ENCODE results near the gene NAP1L1.
A peak's percentile ranks its signal among the peaks of the same experiment; 100 is the strongest.

Gene NAP1L1

DNA sequence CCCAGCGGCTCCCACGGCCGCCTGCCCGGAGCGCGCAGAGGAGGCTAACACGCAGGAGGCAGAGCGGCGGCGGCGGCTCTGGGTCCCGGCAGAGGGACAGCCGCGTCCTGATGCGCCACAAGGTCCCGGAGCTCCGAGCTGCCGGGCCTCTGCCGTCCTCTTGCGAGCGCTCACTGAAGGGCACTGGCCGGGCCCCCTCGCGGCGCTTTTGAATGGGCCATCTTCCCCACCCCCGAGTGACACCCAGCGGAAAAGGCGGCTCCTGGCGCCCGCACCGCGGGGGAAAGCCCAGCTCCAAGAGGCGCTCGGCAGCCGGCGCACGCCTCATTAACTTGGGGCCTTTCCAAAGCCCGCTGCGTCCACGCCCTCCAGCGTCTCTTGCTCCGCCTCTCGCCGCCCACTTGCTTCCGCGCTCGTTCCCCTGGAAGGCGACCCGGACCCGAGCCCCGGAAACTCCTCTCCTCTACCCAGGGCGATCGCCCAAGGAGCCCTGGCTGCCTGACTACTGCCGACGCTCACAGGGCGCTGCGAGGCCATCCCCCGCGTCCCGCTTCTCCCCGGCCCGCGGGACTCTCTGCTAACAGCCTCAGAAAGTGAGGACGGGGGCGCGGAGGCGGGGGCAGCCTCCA, 53.0 kb downstream of the NAP1L1 start, which contains the start of gene PHLDA1:
Gene PHLDA1 (minus strand): TSS at position 363 of the 629 bp plus-strand sequence.
- H3K27ac ChIP-seq = peak within 1 kb of the TSS; percentile 78
- no peak for TF ChIP-seq ZFX (IDR thresholded peaks at IDR 0.05; ENCODE audit: borderline replicate concordance)
- TF ChIP-seq, protein P1, sequence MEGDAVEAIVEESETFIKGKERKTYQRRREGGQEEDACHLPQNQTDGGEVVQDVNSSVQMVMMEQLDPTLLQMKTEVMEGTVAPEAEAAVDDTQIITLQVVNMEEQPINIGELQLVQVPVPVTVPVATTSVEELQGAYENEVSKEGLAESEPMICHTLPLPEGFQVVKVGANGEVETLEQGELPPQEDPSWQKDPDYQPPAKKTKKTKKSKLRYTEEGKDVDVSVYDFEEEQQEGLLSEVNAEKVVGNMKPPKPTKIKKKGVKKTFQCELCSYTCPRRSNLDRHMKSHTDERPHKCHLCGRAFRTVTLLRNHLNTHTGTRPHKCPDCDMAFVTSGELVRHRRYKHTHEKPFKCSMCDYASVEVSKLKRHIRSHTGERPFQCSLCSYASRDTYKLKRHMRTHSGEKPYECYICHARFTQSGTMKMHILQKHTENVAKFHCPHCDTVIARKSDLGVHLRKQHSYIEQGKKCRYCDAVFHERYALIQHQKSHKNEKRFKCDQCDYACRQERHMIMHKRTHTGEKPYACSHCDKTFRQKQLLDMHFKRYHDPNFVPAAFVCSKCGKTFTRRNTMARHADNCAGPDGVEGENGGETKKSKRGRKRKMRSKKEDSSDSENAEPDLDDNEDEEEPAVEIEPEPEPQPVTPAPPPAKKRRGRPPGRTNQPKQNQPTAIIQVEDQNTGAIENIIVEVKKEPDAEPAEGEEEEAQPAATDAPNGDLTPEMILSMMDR (IDR thresholded peaks at IDR 0.05) = peak; percentile 89

DNA sequence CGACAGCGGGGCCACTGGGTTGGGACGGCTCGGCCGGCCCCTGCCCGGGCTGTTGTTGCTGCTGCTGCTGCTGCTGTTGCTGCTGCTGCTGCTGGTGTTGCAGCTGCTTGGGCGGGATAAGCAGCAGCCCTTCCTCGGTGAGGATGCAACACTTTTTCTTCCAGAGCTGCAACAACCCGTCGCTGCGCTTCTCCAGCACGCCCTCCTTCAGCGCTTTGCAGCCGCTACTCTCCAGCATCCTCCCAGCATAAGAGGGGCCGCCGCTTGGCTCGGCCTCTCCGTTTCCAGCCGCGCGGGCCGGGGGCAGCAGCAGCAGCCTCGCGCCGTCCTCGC, 53.4 kb downstream of the NAP1L1 start:
- H3K27ac ChIP-seq = peak overlapping the region; percentile 78
- TF ChIP-seq, protein P1 (IDR thresholded peaks at IDR 0.05) = no peak
- no peak for TF ChIP-seq ZFX (IDR thresholded peaks at IDR 0.05; ENCODE audit: borderline replicate concordance)

DNA sequence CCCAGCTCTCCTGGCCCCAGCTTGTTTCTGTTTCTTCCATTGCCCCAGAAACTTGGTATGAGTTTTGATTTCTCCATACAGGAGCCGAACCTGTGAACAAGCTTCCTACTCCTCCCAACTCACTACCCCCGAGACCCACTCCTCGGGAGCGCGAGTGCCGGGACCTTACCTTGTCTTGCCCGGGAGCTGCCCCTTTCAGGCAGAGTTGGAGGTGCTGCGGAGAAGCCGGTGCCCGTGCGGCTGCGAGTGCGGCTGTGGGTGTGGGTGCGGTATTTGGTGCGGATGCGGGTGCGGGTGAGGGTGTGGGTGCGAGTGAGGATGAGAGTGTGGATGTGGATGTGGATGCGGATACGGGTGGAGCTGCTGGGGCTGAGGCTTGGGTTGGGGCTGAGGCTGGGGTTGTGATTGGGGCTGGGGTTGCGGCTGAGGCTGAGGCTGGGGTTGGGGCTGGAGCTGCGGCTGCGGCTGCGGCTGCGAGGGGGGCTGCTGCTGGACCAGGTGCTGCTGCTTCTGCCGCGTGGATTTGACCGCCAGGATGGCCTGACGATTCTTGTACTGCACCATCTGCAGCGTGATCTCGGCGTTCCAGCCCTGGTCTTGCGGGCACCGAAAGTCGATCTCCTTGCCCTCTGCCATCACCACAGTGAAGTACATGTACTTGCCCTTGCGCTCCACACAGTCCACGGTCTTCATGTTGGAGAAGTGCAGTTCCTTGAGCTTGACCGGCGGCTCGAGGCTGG, 54.0 kb downstream of the NAP1L1 start:
- TF ChIP-seq, protein P1 (IDR thresholded peaks at IDR 0.05) = no peak
- TF ChIP-seq ZFX (IDR thresholded peaks at IDR 0.05; ENCODE audit: borderline replicate concordance) = no peak

DNA sequence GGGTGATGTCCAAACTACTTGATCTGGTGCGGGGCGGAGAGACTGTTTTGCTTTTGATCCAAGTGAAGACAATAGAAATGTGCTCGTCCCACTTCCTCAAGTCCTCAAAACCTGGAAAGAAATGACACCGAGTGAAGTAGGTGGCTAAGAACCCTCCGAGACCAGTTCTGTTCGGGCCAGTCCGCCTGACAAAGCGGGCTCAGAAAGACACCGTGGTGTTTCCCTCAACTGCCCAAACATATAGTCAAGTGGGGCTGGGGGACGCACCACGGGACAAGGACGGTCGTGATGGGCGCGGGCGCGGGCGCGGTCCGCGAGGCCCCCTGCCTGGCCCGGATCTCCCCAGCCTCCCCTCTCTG, 54.5 kb downstream of the NAP1L1 start:
- H3K27ac ChIP-seq = no peak overlapping the region

More for the DNA sequence above, 54.0 kb downstream of the NAP1L1 start:
- H3K27ac ChIP-seq = peak overlapping the region; percentile 78

DNA sequence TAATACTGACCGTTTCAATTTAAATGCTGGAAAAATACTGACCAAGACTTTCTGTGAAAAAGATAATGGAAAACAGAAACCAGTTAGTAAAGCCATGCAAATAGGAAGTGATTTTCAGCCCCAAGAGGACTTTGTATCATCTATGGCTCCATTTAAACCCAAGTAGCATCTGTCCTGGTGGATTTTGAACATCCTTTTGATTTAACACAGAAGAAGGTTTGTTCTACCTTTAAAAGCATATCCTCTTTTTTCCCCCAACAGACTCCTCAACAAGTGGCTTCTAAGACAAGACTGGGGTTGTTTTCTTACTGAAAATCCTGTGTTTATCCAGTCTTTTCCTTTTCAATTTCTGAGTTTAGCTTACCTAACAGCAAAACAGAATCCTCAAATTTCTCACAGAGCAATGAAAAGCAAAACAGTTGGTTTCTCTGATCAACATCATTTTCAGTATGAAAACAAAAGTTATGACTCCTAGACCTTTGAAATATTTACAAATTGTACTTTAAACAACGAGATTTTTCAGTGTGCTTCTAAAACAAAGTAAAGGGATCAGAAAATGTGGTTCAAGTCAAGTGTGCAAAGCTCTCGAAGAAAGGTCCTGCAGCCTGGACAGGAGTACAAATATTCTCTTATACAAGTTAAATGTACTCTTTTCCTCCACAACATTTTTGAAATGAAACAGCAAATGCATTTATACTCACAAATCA, 55.8 kb downstream of the NAP1L1 start:
- no peak overlapping the region for H3K27ac ChIP-seq

More for the DNA sequence above, 54.5 kb downstream of the NAP1L1 start:
- no peak for TF ChIP-seq ZFX (IDR thresholded peaks at IDR 0.05; ENCODE audit: borderline replicate concordance)
- TF ChIP-seq, protein P1 (IDR thresholded peaks at IDR 0.05) = no peak

DNA sequence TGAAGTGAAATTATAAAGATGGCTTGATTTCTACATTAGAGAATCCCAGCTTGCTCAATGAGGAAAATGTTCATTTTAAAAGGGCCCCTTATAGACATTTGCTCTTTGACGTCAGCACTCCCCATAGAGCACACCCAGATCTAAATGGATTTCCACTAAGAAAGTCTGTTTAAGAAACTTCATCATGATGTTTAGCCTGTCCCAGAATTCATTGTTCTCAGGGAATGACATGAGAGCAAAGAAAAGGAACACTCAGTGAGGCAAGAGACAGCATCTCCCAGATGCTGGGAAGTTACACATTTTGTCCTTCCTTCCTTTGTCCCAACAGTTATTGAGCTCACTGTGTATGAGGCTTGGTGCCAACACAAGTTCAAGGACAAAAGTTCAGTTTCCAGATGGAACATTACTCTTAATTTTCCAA, 57.8 kb downstream of the NAP1L1 start:
- no peak overlapping the region for H3K27ac ChIP-seq
- TF ChIP-seq, protein P1 (IDR thresholded peaks at IDR 0.05) = no peak
- TF ChIP-seq ZFX (IDR thresholded peaks at IDR 0.05; ENCODE audit: borderline replicate concordance) = no peak

More for the DNA sequence above, 55.8 kb downstream of the NAP1L1 start:
- TF ChIP-seq, protein P1 (IDR thresholded peaks at IDR 0.05) = no peak
- no peak for TF ChIP-seq ZFX (IDR thresholded peaks at IDR 0.05; ENCODE audit: borderline replicate concordance)

Data from 22Rv1 (cell line).